ENCODE data around the gene TMUB1. TPM values are rescaled to one million over a fixed set of nuclear protein-coding genes. Genes with fewer than 3 reads are reported as not detected.

Gene TMUB1
- total RNA-seq, 1 donor from 2014 or later: 40.3 TPM

DNA sequence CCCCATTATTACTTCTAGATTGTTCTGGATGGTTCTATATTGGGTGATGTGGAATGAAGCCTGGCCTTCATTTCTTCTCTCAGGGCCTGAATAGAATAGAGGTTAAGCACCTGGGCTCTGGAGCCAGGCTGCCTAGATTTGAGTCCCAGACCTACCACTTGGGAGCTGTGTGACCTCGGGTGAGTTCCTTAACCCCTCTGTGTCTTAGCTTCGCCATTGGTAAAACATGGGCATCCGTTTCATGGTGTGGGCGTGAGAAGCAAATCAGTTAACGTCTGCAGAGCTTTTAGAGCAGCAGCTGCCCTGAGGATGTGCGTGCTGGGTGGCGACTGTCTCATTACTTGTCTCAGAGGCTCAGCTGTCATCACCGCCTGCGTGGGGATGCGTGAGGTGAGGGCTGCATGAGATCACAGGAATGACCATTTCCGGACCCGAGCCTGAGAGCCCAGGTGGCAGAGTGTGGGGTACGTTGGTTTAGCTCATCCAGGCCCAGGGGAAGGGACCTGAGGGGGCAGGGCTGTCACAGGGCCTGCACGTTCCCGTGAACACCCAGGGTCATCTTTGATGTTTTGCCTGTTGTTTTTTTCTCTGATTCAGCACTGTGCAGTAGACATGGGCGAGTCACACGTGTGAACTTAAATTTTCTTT, 12.7 kb upstream of the TMUB1 start:
- H3K36me3 ChIP-seq: no peaks in the 10 kb centered on the region
- DNase-seq (ENCODE audit: extremely low spot score in 2 of 2): no peak
- no peak overlapping the region for H3K27ac ChIP-seq
- H3K9me3 ChIP-seq: no peaks in the 10 kb centered on the region
- H3K27me3 ChIP-seq: no peaks in the 10 kb centered on the region
- peaks cover 45% of the 10 kb centered on the region for H3K4me1 ChIP-seq
- intact Hi-C loops (cut with DNase I): loop anchor here (2.0 kb wide), 1 partner anchor 13 kb away; no protein-coding TSS in a partner anchor
- H3K4me3 ChIP-seq: no peak overlapping the region
- no peak for TF ChIP-seq POLR2AphosphoS5 (IDR thresholded peaks at IDR 0.05; ENCODE audit: insufficient read depth in 1 of 2, low read depth in 1 of 2)
- no peak for TF ChIP-seq POLR2A (IDR thresholded peaks at IDR 0.05)
- no peak for TF ChIP-seq CTCF (IDR thresholded peaks at IDR 0.05)

DNA sequence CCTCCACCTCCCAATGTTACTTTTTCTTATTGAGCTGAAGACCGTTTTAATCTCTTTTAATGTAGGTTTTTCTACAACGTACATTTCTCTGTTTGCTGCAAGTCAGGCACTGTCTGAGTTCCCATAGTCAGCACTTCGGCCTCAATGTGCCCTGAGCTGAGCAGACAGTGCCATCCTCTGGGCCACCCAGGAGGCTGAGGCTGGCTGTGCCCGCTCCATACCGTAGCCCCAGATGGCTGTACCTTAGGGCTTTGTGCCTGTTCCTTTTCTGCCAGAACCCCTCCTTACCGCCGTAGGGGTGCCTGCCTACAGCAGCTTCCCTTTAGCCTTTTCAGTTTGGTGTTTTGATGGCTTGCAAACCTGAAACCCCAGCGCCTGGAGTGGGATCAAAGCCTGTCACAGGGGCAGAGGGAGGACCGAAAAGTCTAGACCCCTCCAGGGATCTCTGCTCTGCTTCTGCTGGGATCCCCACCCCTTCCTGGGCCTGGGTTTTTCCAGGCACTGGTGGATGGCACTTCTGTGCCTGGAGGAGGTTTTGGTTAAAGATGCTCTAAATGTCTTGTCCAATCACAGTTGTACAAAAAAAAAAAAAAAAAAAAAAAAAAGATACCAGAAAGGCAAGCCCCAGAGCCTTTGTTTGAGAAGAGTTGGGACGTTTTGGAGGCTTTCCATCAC, 12.0 kb upstream of the TMUB1 start:
- TF ChIP-seq CTCF (IDR thresholded peaks at IDR 0.05) (no peak), POLR2A (IDR thresholded peaks at IDR 0.05) (no peak), POLR2AphosphoS5 (IDR thresholded peaks at IDR 0.05; ENCODE audit: insufficient read depth in 1 of 2, low read depth in 1 of 2) (no peak)
- no peaks in the 10 kb centered on the region for H3K36me3 ChIP-seq
- H3K27ac ChIP-seq: no peak overlapping the region
- no peak for DNase-seq (ENCODE audit: extremely low spot score in 2 of 2)
- intact Hi-C loops (cut with DNase I): loop anchor here (2.0 kb wide), 1 partner anchor 14 kb away; no protein-coding TSS in a partner anchor
- H3K4me1 ChIP-seq: peaks cover 50% of the 10 kb centered on the region
- no peak overlapping the region for H3K4me3 ChIP-seq
- H3K9me3 ChIP-seq: no peaks in the 10 kb centered on the region
- no peaks in the 10 kb centered on the region for H3K27me3 ChIP-seq

GRCh38 chr7:151094675-151095074, 11.4 kb upstream of the TMUB1 start:
- H3K4me3 ChIP-seq: no peak overlapping the region
- H3K36me3 ChIP-seq: no peaks in the 10 kb centered on the region
- H3K9me3 ChIP-seq: no peaks in the 10 kb centered on the region
- no peaks in the 10 kb centered on the region for H3K27me3 ChIP-seq
- no peak overlapping the region for H3K27ac ChIP-seq
- no peak for DNase-seq (ENCODE audit: extremely low spot score in 2 of 2)
- no peak for TF ChIP-seq POLR2AphosphoS5 (IDR thresholded peaks at IDR 0.05; ENCODE audit: insufficient read depth in 1 of 2, low read depth in 1 of 2)
- no peak for TF ChIP-seq CTCF (IDR thresholded peaks at IDR 0.05)
- no peak for TF ChIP-seq POLR2A (IDR thresholded peaks at IDR 0.05)
- intact Hi-C loops (cut with DNase I): loop anchor here (2.0 kb wide), 1 partner anchor 14 kb away; no protein-coding TSS in a partner anchor
- peaks cover 50% of the 10 kb centered on the region for H3K4me1 ChIP-seq

DNA sequence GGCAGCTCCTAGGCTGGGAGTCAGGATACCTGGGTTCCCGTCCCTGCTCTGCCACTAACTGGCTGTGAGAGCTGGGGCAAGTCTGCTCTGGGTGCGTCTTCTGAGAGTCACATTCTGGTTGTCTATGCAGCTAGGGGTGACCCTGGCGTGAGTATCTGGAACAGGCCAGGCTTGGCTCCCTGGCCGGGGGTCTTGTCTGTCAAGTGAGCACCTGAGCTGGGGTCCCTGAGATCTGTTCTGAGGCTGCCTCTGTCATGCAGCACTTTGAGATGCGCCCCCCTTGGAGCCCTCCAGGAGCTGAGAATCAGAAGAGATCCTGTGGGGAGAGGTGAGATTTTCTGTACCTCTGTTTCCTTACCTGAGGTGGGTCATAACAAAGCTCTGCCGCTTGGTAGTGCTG, 10.5 kb upstream of the TMUB1 start:
- DNase-seq (ENCODE audit: extremely low spot score in 2 of 2): no peak
- H3K9me3 ChIP-seq: no peaks in the 10 kb centered on the region
- H3K4me1 ChIP-seq: peaks cover 55% of the 10 kb centered on the region
- no peaks in the 10 kb centered on the region for H3K27me3 ChIP-seq
- no peak overlapping the region for H3K27ac ChIP-seq
- intact Hi-C loops (cut with DNase I): loop anchor here (2.0 kb wide), 1 partner anchor 15 kb away; no protein-coding TSS in a partner anchor
- no peak overlapping the region for H3K4me3 ChIP-seq
- TF ChIP-seq POLR2AphosphoS5 (IDR thresholded peaks at IDR 0.05; ENCODE audit: insufficient read depth in 1 of 2, low read depth in 1 of 2) (no peak), POLR2A (IDR thresholded peaks at IDR 0.05) (no peak), CTCF (IDR thresholded peaks at IDR 0.05) (no peak)
- H3K36me3 ChIP-seq: no peaks in the 10 kb centered on the region

DNA sequence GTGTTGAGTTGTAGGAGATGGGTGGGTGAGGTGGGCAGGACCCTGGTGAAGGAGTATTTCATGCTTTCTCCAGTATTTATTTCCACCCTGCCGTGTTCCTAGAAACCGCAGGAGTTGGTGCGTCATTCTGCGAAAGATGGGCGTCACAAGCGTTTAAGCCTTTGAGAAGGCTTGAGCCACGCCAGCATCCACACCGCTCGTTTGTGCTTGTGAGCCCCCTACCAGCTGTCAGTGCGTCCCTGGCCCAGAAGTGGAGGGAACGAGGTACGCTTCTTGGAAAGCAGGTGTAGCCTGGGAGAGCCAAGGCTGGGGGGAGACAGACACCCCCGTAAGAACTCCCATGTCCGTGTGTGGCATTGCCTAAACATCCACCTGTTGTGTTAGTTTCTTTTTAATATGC, 8.7 kb upstream of the TMUB1 start:
- TF ChIP-seq POLR2A (IDR thresholded peaks at IDR 0.05): no peak
- no peak for TF ChIP-seq POLR2AphosphoS5 (IDR thresholded peaks at IDR 0.05; ENCODE audit: insufficient read depth in 1 of 2, low read depth in 1 of 2)
- TF ChIP-seq CTCF (IDR thresholded peaks at IDR 0.05): no peak
- no peaks in the 10 kb centered on the region for H3K27me3 ChIP-seq
- H3K9me3 ChIP-seq: no peaks in the 10 kb centered on the region
- H3K4me1 ChIP-seq: peaks cover 68% of the 10 kb centered on the region
- intact Hi-C loops (cut with DNase I): no loop called here
- no peak for DNase-seq (ENCODE audit: extremely low spot score in 2 of 2)
- H3K36me3 ChIP-seq: no peaks in the 10 kb centered on the region
- no peak overlapping the region for H3K4me3 ChIP-seq
- no peak overlapping the region for H3K27ac ChIP-seq
